Measurements from ENCODE around the gene TMEM237.

TMEM237 gene

DNA sequence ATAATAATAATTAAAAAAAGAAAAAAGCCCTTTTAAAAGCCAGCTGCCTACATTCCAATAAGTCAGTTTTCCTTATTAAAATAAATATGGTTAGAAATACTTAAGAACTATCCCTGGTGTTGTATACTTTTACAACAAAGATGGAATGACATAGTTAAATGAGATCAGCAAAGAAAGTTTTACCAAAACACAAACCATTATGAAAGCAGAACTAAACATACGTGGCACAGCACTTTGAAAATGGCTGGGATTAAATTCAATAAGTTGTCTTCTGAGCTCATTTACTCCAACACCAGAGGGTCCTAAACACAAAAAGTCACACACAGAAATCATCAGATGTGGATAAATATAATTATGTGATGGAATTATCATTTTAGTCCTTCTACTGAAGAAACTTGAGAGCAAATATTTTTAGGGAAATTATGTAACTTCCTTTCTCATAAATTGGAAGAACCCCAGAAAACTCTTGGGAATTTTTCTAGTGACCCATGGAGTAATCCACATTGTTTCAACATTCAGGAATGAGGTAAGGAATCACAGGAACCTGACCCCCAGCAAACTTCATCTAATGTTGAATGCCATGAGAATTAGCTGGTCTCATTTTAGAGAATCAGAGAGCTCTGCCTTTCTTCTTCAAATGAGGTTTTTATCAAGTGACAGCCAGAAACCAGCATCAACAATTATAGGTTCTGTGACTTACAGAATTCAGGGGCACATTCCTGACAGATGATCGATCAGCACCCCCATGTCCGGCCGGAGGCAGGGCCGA is 11.5 kb upstream of the TMEM237 start:
- Histone ChIP-seq H4K8ac (ENCODE audit: low read depth, low read length) (no peak overlapping the region), H3K27ac (replicated peaks; ENCODE audit: low read length) (no peak overlapping the region), H3K4me3 (ENCODE audit: low read length in 2 of 2) (no peak overlapping the region), H2BK120ac (ENCODE audit: low read depth, low read length) (no peak overlapping the region), H2BK15ac (ENCODE audit: low read length) (no peak overlapping the region), H3K36me3 (replicated peaks in 1 of 2; ENCODE audit: control insufficient read depth in 2 of 2, insufficient read depth in 2 of 2, low read length in 2 of 2) (no peaks in the 10 kb centered on the region), H3K4ac (ENCODE audit: low read length) (no peak overlapping the region), H3K9ac (ENCODE audit: low read depth, low read length, poor library complexity) (no peak overlapping the region), H3K4me1 (ENCODE audit: control insufficient read depth in 2 of 2, insufficient read depth in 1 of 2, low read depth in 1 of 2, low read length in 2 of 2) (no peaks in the 10 kb centered on the region), H2AFZ (ENCODE audit: low read length) (no peak overlapping the region), H3K9me3 (replicated peaks in 1 of 2; ENCODE audit: control insufficient read depth in 2 of 2, insufficient read depth in 1 of 2, low read depth in 1 of 2, low read length in 2 of 2) (peaks cover 0 to 2% of the 10 kb centered on the region in 2 donors), H4K91ac (ENCODE audit: low read depth, low read length, poor library complexity) (no peak overlapping the region), H3K23ac (ENCODE audit: low read depth, low read length, poor library complexity) (no peak overlapping the region), H2BK5ac (ENCODE audit: low read length) (no peak overlapping the region), H3K4me2 (ENCODE audit: insufficient read depth, low read length, poor library complexity, severe bottlenecking) (no peak overlapping the region), H3K27me3 (ENCODE audit: control insufficient read depth in 3 of 3, insufficient read depth in 3 of 3, low read depth in 1 of 3, low read length in 3 of 3) (peaks cover 0 to 14% (median 0%) of the 10 kb centered on the region in 3 experiments), H2AK5ac (ENCODE audit: low read depth, low read length) (no peak overlapping the region), H2BK12ac (ENCODE audit: low read length) (no peak overlapping the region), H3K18ac (ENCODE audit: low read length) (no peak overlapping the region), H3K79me1 (ENCODE audit: low read depth, low read length) (peaks cover 4% of the 10 kb centered on the region), H3K14ac (ENCODE audit: low read length) (no peak overlapping the region)
- no peak for DNase-seq (ENCODE audit: low spot score)
- WGBS, 2 donors (ENCODE audit: extremely low coverage in 2 of 2, insufficient read length in 2 of 2, insufficient replicate concordance in 1 of 2) = no CpG with 5 or more reads among the region's 5 CpGs

DNA sequence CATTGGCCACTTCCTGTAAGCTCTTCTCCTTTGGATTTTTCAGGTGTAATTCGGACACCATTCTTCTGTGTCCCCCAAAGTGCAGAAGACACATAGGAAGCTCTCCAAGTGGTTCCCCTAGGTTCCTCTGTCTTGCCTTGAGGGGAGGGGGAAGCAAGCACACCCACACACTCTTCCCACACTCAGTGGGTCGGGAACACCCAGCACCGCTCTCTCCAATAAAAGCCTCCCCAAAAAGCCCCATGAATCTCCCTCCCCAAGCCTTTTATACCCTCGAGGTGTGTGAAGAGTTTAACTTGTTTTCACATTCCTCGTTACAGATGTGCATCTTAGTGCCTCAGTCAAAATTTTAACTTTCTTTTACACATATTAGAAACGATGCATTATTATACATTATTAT is 9.9 kb upstream of the TMEM237 start:
- no CpG with 5 or more reads among the region's 6 CpGs for WGBS, 2 donors (ENCODE audit: extremely low coverage in 2 of 2, insufficient read length in 2 of 2, insufficient replicate concordance in 1 of 2)
- Histone ChIP-seq H3K27ac (replicated peaks; ENCODE audit: low read length) (no peak overlapping the region), H3K4ac (ENCODE audit: low read length) (no peak overlapping the region)

DNA sequence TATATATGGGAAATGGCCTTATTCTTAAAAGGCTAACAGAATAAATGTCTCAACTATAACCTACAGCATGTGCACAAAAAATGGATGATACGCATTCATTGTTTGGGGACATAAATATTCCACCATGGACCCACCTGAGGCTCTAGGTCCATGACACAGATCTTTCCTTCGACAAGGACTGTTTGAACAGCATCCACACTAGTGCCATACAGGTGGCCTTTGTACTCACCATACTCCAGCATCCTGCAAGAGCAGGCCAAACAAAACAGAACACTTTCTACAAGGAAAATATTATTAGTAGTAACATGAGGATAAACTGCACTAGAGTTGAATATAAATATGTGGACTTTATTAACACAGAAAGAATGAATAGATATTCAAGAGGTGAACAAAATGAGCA is 6.1 kb upstream of the TMEM237 start:
- no peak overlapping the region for H3K9ac ChIP-seq (ENCODE audit: low read depth, low read length, poor library complexity)
- no peak overlapping the region for H3K4me2 ChIP-seq (ENCODE audit: insufficient read depth, low read length, poor library complexity, severe bottlenecking)
- no peak overlapping the region for H2BK12ac ChIP-seq (ENCODE audit: low read length)
- H3K4me1 ChIP-seq (ENCODE audit: control insufficient read depth in 2 of 2, insufficient read depth in 1 of 2, low read depth in 1 of 2, low read length in 2 of 2) = no peaks in the 10 kb centered on the region
- no peak overlapping the region for H2AK5ac ChIP-seq (ENCODE audit: low read depth, low read length)
- H4K8ac ChIP-seq (ENCODE audit: low read depth, low read length) = no peak overlapping the region
- no peak overlapping the region for H3K27ac ChIP-seq (replicated peaks; ENCODE audit: low read length)
- H3K4me3 ChIP-seq (ENCODE audit: low read length in 2 of 2) = no peak overlapping the region
- H3K9me3 ChIP-seq (replicated peaks in 1 of 2; ENCODE audit: control insufficient read depth in 2 of 2, insufficient read depth in 1 of 2, low read depth in 1 of 2, low read length in 2 of 2) = no peaks in the 10 kb centered on the region
- no peak overlapping the region for H2BK15ac ChIP-seq (ENCODE audit: low read length)
- no peak overlapping the region for H2BK120ac ChIP-seq (ENCODE audit: low read depth, low read length)
- H3K14ac ChIP-seq (ENCODE audit: low read length) = no peak overlapping the region
- H4K91ac ChIP-seq (ENCODE audit: low read depth, low read length, poor library complexity) = no peak overlapping the region
- no peaks in the 10 kb centered on the region for H3K36me3 ChIP-seq (replicated peaks in 1 of 2; ENCODE audit: control insufficient read depth in 2 of 2, insufficient read depth in 2 of 2, low read length in 2 of 2)
- no peak overlapping the region for H3K23ac ChIP-seq (ENCODE audit: low read depth, low read length, poor library complexity)
- H3K18ac ChIP-seq (ENCODE audit: low read length) = no peak overlapping the region
- no CpG with 5 or more reads among the region's 2 CpGs for WGBS, 2 donors (ENCODE audit: extremely low coverage in 2 of 2, insufficient read length in 2 of 2, insufficient replicate concordance in 1 of 2)
- H3K79me1 ChIP-seq (ENCODE audit: low read depth, low read length) = no peaks in the 10 kb centered on the region
- H2BK5ac ChIP-seq (ENCODE audit: low read length) = no peak overlapping the region
- H2AFZ ChIP-seq (ENCODE audit: low read length) = no peak overlapping the region
- peaks cover 0 to 7% (median 0%) of the 10 kb centered on the region in 3 experiments for H3K27me3 ChIP-seq (ENCODE audit: control insufficient read depth in 3 of 3, insufficient read depth in 3 of 3, low read depth in 1 of 3, low read length in 3 of 3)
- no peak overlapping the region for H3K4ac ChIP-seq (ENCODE audit: low read length)
- no peak for DNase-seq (ENCODE audit: low spot score)

More for the DNA sequence above, 9.9 kb upstream of the TMEM237 start:
- no peak overlapping the region for H2BK12ac ChIP-seq (ENCODE audit: low read length)
- H3K23ac ChIP-seq (ENCODE audit: low read depth, low read length, poor library complexity) = no peak overlapping the region
- H2BK120ac ChIP-seq (ENCODE audit: low read depth, low read length) = no peak overlapping the region
- H3K14ac ChIP-seq (ENCODE audit: low read length) = no peak overlapping the region
- no peak for DNase-seq (ENCODE audit: low spot score)
- H3K36me3 ChIP-seq (replicated peaks in 1 of 2; ENCODE audit: control insufficient read depth in 2 of 2, insufficient read depth in 2 of 2, low read length in 2 of 2) = no peaks in the 10 kb centered on the region
- no peaks in the 10 kb centered on the region for H3K4me1 ChIP-seq (ENCODE audit: control insufficient read depth in 2 of 2, insufficient read depth in 1 of 2, low read depth in 1 of 2, low read length in 2 of 2)
- no peak overlapping the region for H3K4me3 ChIP-seq (ENCODE audit: low read length in 2 of 2)
- no peak overlapping the region for H4K8ac ChIP-seq (ENCODE audit: low read depth, low read length)
- no peak overlapping the region for H2BK15ac ChIP-seq (ENCODE audit: low read length)
- H2BK5ac ChIP-seq (ENCODE audit: low read length) = no peak overlapping the region
- peaks cover 0 to 14% (median 0%) of the 10 kb centered on the region in 3 experiments for H3K27me3 ChIP-seq (ENCODE audit: control insufficient read depth in 3 of 3, insufficient read depth in 3 of 3, low read depth in 1 of 3, low read length in 3 of 3)
- no peak overlapping the region for H3K18ac ChIP-seq (ENCODE audit: low read length)
- H2AFZ ChIP-seq (ENCODE audit: low read length) = no peak overlapping the region
- no peak overlapping the region for H3K9ac ChIP-seq (ENCODE audit: low read depth, low read length, poor library complexity)
- H3K9me3 ChIP-seq (replicated peaks in 1 of 2; ENCODE audit: control insufficient read depth in 2 of 2, insufficient read depth in 1 of 2, low read depth in 1 of 2, low read length in 2 of 2) = peaks cover 0 to 2% of the 10 kb centered on the region in 2 donors
- no peak overlapping the region for H2AK5ac ChIP-seq (ENCODE audit: low read depth, low read length)
- peaks cover 4% of the 10 kb centered on the region for H3K79me1 ChIP-seq (ENCODE audit: low read depth, low read length)
- H4K91ac ChIP-seq (ENCODE audit: low read depth, low read length, poor library complexity) = no peak overlapping the region
- H3K4me2 ChIP-seq (ENCODE audit: insufficient read depth, low read length, poor library complexity, severe bottlenecking) = no peak overlapping the region

DNA sequence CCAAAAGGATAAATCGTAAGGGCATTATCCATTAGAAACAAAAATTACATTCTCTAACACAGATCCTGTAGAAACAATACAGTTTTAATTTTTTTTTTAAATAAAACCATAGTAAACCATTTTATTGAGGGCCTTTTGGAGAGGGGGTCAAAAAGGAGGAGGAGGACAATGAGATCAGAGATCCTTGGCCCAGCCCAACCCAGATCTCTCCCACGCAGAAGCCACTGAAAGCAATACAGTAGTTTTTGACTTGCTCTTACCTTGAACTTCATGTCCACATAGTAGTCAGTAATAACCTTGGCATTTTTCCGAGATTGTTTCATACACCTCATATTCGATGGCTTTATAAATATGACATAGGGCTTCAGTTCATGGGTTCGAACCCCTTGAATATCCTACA is 4.1 kb upstream of the TMEM237 start:
- WGBS, 2 donors (ENCODE audit: extremely low coverage in 2 of 2, insufficient read length in 2 of 2, insufficient replicate concordance in 1 of 2) = no CpG with 5 or more reads among the region's 5 CpGs
- DNase-seq (ENCODE audit: low spot score) = no peak
- H3K4me2 ChIP-seq (ENCODE audit: insufficient read depth, low read length, poor library complexity, severe bottlenecking) = no peak overlapping the region
- H4K8ac ChIP-seq (ENCODE audit: low read depth, low read length) = no peak overlapping the region
- H3K18ac ChIP-seq (ENCODE audit: low read length) = no peak overlapping the region
- no peak overlapping the region for H2AK5ac ChIP-seq (ENCODE audit: low read depth, low read length)
- H3K36me3 ChIP-seq (replicated peaks in 1 of 2; ENCODE audit: control insufficient read depth in 2 of 2, insufficient read depth in 2 of 2, low read length in 2 of 2) = no peaks in the 10 kb centered on the region
- H3K4ac ChIP-seq (ENCODE audit: low read length) = no peak overlapping the region
- H3K27ac ChIP-seq (replicated peaks; ENCODE audit: low read length) = no peak overlapping the region
- H3K14ac ChIP-seq (ENCODE audit: low read length) = no peak overlapping the region
- H3K4me3 ChIP-seq (ENCODE audit: low read length in 2 of 2) = no peak overlapping the region
- H3K9ac ChIP-seq (ENCODE audit: low read depth, low read length, poor library complexity) = no peak overlapping the region
- H2AFZ ChIP-seq (ENCODE audit: low read length) = no peak overlapping the region
- no peak overlapping the region for H3K23ac ChIP-seq (ENCODE audit: low read depth, low read length, poor library complexity)
- H2BK15ac ChIP-seq (ENCODE audit: low read length) = no peak overlapping the region
- peaks cover 3% of the 10 kb centered on the region for H3K79me1 ChIP-seq (ENCODE audit: low read depth, low read length)
- no peak overlapping the region for H2BK5ac ChIP-seq (ENCODE audit: low read length)
- no peak overlapping the region for H2BK120ac ChIP-seq (ENCODE audit: low read depth, low read length)
- no peak overlapping the region for H2BK12ac ChIP-seq (ENCODE audit: low read length)
- no peak overlapping the region for H4K91ac ChIP-seq (ENCODE audit: low read depth, low read length, poor library complexity)
- H3K27me3 ChIP-seq (ENCODE audit: control insufficient read depth in 3 of 3, insufficient read depth in 3 of 3, low read depth in 1 of 3, low read length in 3 of 3) = peaks cover 0 to 4% (median 0%) of the 10 kb centered on the region in 3 experiments
- H3K9me3 ChIP-seq (replicated peaks in 1 of 2; ENCODE audit: control insufficient read depth in 2 of 2, insufficient read depth in 1 of 2, low read depth in 1 of 2, low read length in 2 of 2) = no peaks in the 10 kb centered on the region
- peaks cover 0 to 7% of the 10 kb centered on the region in 2 donors for H3K4me1 ChIP-seq (ENCODE audit: control insufficient read depth in 2 of 2, insufficient read depth in 1 of 2, low read depth in 1 of 2, low read length in 2 of 2)
